GM12878 (cell line): ENCODE measurements around the gene CFAP97D2. TPM values are rescaled to one million over a fixed set of nuclear protein-coding genes. Genes with fewer than 3 reads are reported as not detected.

Experiments
- ATAC-seq: fragments of 200-7000 bp; cut with Tn5 transposase; 3 replicates; pipeline ENCODE4 v1.9.1; 2020; ENCODE audit warnings: mild to moderate bottlenecking, moderate library complexity
- BruUV-seq: library from RNA; stranded (reverse); fragments of 400-500 nt; replicated peaks from 2 replicates; lab custom pipeline; 2021; lab: Mats Ljungman, UMichigan
- CTCF ChIA-PET: fragments of 300-600 bp; sonication (Branson Sonifier 250); formaldehyde crosslinking; extraction: SDS; loops from one replicate; lab custom pipeline; 2021; ENCODE audit warnings: inconsistent platforms; lab: Yijun Ruan, JAX
- POLR2A ChIA-PET: fragments of 350-600 bp; formaldehyde crosslinking; extraction: SDS; loops from one replicate; lab custom pipeline; 2021; ENCODE audit warnings: inconsistent platforms; lab: Charles Lee
- RAD21 ChIA-PET: fragments of 300-600 bp; sonication (Branson Sonifier 250); formaldehyde crosslinking; loops from one replicate; lab custom pipeline; 2023; ENCODE audit warnings: antibody characterized with exemption; ENCODE audit not compliant: unreplicated experiment; lab: Charles Lee
- SMC1A ChIA-PET: fragments of 300-600 bp; sonication (Branson Sonifier 250); formaldehyde crosslinking; loops from one replicate; lab custom pipeline; 2023; ENCODE audit not compliant: unreplicated experiment, uncharacterized antibody; lab: Charles Lee
- DNase-seq: peaks from one replicate; pipeline ENCODE4 v3.0.0-alpha.2; 2011; ENCODE audit warnings: low read depth, low spot score
- FAIRE-seq: peaks from 3 replicates; lab custom pipeline; 2011; peaks lifted over from hg19 to GRCh38; lab: Jason Lieb, UNC
- H2AFZ ChIP-seq: 2 replicates; pipeline ENCODE4 v1.6.0; 2011; ENCODE audit warnings: low read depth, low read length, control low read depth; ENCODE audit not compliant: control insufficient read depth
- H3K27ac ChIP-seq: 2 replicates; pipeline ENCODE4 v1.5.1; 2011; ENCODE audit warnings: control low read depth; ENCODE audit not compliant: control insufficient read depth, insufficient read depth
- H3K27me3 ChIP-seq, 2 experiments: replicated peaks in 1 of 2; 2 replicates each; pipeline versions ENCODE4 v1.6.0 to v1.6.1; 2011; ENCODE audit warnings: low read length in 1 of 2; ENCODE audit not compliant: control insufficient read depth in 2 of 2, insufficient read depth in 2 of 2
- H3K36me3 ChIP-seq, 2 experiments: 2 replicates each; pipeline ENCODE4 v1.5.1; 2011; ENCODE audit warnings: low read length in 1 of 2; ENCODE audit not compliant: control insufficient read depth in 2 of 2, insufficient read depth in 2 of 2
- H3K4me1 ChIP-seq: 2 replicates; pipeline ENCODE4 v1.6.1; 2011; ENCODE audit warnings: mild to moderate bottlenecking, low read length, moderate library complexity, mixed read lengths; ENCODE audit not compliant: control insufficient read depth, insufficient read depth
- H3K4me2 ChIP-seq: 2 replicates; pipeline ENCODE4 v1.6.0; 2011; ENCODE audit warnings: control low read depth; ENCODE audit not compliant: control insufficient read depth, insufficient read depth
- H3K4me3 ChIP-seq: fragments of 200-600 bp; sonication (generic); 2 replicates; pipeline ENCODE4 v1.5.1; 2016
- H3K79me2 ChIP-seq: 2 replicates; pipeline ENCODE4 v1.6.0; 2011; ENCODE audit warnings: low read length; ENCODE audit not compliant: control insufficient read depth, insufficient read depth
- H3K9ac ChIP-seq: 2 replicates; pipeline ENCODE4 v1.8.0; 2011; ENCODE audit warnings: low read length, control low read depth, mixed read lengths; ENCODE audit not compliant: control insufficient read depth, insufficient read depth
- H3K9me3 ChIP-seq: replicated peaks from 3 replicates; pipeline ENCODE4 v1.5.1; 2011; ENCODE audit warnings: mild to moderate bottlenecking, low read length; ENCODE audit not compliant: control insufficient read depth, insufficient read depth
- H4K20me1 ChIP-seq: 2 replicates; pipeline ENCODE4 v1.6.0; 2011; ENCODE audit not compliant: control insufficient read depth, insufficient read depth
- CHD1 ChIP-seq: IDR thresholded peaks from 2 replicates; pipeline ENCODE4 v1.6.1; 2012; ENCODE audit warnings: low read depth, low read length, improper control_type of control experiment
- HDAC2 ChIP-seq: fragments of 200-600 bp; sonication (generic); IDR thresholded peaks from 2 replicates; pipeline ENCODE4 v1.6.1; 2017
- IKZF1 ChIP-seq: fragments of 450-650 bp; conservative IDR thresholded peaks from 2 replicates; pipeline ENCODE4 v1.6.1; 2017; ENCODE audit warnings: antibody characterized with exemption, mild to moderate bottlenecking
- JUNB ChIP-seq: IDR thresholded peaks from 2 replicates; pipeline ENCODE4 v1.6.1; 2016; ENCODE audit warnings: antibody characterized with exemption, mild to moderate bottlenecking
- MLLT1 ChIP-seq: fragments of 450-650 bp; IDR thresholded peaks from 2 replicates; pipeline ENCODE4 v1.6.1; 2016; ENCODE audit warnings: mild to moderate bottlenecking
- MTA2 ChIP-seq: fragments of 450-650 bp; IDR thresholded peaks from 2 replicates; pipeline ENCODE4 v1.6.1; 2016; ENCODE audit warnings: low read depth, mild to moderate bottlenecking, moderate library complexity
- POLR2A ChIP-seq: IDR thresholded peaks from 2 replicates; pipeline ENCODE4 v1.6.1; 2011; ENCODE audit warnings: low read depth, mild to moderate bottlenecking, low read length
- REST ChIP-seq: IDR thresholded peaks from 2 replicates; pipeline ENCODE4 v1.6.1; 2012; ENCODE audit warnings: mild to moderate bottlenecking, low read depth, low read length
- RFX5 ChIP-seq: IDR thresholded peaks from 2 replicates; pipeline ENCODE4 v1.6.1; 2011; ENCODE audit warnings: low read depth, low read length, improper control_type of control experiment
- RUNX3 ChIP-seq: IDR thresholded peaks from 2 replicates; pipeline ENCODE4 v1.6.1; 2012; ENCODE audit warnings: low read length, inconsistent platforms
- SPI1 ChIP-seq: IDR thresholded peaks from 2 replicates; pipeline ENCODE4 v1.6.1; 2011; ENCODE audit warnings: low read depth, mild to moderate bottlenecking, low read length, moderate library complexity, borderline replicate concordance; ENCODE audit not compliant: insufficient read depth
- SUPT20H ChIP-seq: IDR thresholded peaks from 2 replicates; pipeline ENCODE4 v1.6.1; 2011; ENCODE audit warnings: low read depth, mild to moderate bottlenecking, low read length, moderate library complexity, borderline replicate concordance; ENCODE audit not compliant: control insufficient read depth
- SUZ12 ChIP-seq: fragments of 200-600 bp; sonication (generic); IDR thresholded peaks from one replicate; pipeline ENCODE4 v1.6.1; 2018; ENCODE audit warnings: antibody characterized with exemption, mild to moderate bottlenecking; ENCODE audit not compliant: unreplicated experiment
- ZBTB33 ChIP-seq: fragments of 450-650 bp; IDR thresholded peaks from 2 replicates; pipeline ENCODE4 v1.6.1; 2017; ENCODE audit warnings: mild to moderate bottlenecking
- ZNF592 ChIP-seq: fragments of 450-650 bp; IDR thresholded peaks from 2 replicates; pipeline ENCODE4 v1.6.1; 2017; ENCODE audit warnings: mild to moderate bottlenecking, moderate library complexity
- WGBS: methylation state at CpG from one replicate; pipeline ENCODE4 v1.1.6; 2016; ENCODE audit warnings: low lambda C conversion rate; ENCODE audit not compliant: insufficient replicate concordance, insufficient coverage; ENCODE audit errors: missing lambda C conversion rate; 5-methylcytosine and 5-hydroxymethylcytosine counted together
- in situ Hi-C: fragments of 300-500 bp; cut with MboI; formaldehyde crosslinking; loops from 9 replicates; pipeline ENCODE4 v1.14.3; 2018; ENCODE audit warnings: mixed read lengths
- intact Hi-C: fragments of 100-400 bp; cut with micrococcal nuclease; formaldehyde crosslinking; loops from one replicate; pipeline ENCODE4 v1.14.2; 2022; ENCODE audit not compliant: unreplicated experiment
- polyA plus RNA-seq, 11 experiments: library from polyadenylated mRNA; depleted of rRNA in 4 of 11; unstranded in 6 of 11; stranded (reverse) in 5 of 11; fragments of >200 nt; fragmentation: Nextera tagmentation in 4 of 11; fragmentation: Illumina TruSeq in 1 of 11; extraction: Ambion mirVana in 4 of 11; extraction: Trizol in 1 of 11; gene quantifications; 1 replicate in 1 of 11; 2 replicates in 10 of 11; pipeline versions ENCODE4 v1.2.1 to v1.2.3, GENCODE V29; 2011 to 2016; ENCODE audit warnings: inconsistent platforms in 2 of 11, missing spikeins in 2 of 11, low read depth in 1 of 11
- total RNA-seq, 4 experiments: library from RNA; depleted of rRNA in 3 of 4; stranded (reverse); fragments of >200 nt in 3 of 4; fragmentation: Illumina TruSeq in 1 of 4; extraction: Trizol in 1 of 4; gene quantifications; 2 replicates each; pipeline versions ENCODE4 v1.2.1 to v1.2.3, GENCODE V29; 2013 to 2021

The CFAP97D2 gene
- total and polyA plus RNA-seq, 10 of the 15 experiments (the other 5 are each of a cell fraction or from before 2014, with no cell fraction given), result not detected

- no peaks in the 10 kb centered on the region for H3K9me3 ChIP-seq
- intact Hi-C loops (no loop called here), in situ Hi-C loops (no loop called here)
- ChIA-PET CTCF (no interaction called here), POLR2A (no interaction called here), SMC1A (interaction anchor here (1.5 to 1.8 kb wide), 2 partner anchors 12 to 87 kb away, joined by 3 to 6 read pairs; no protein-coding TSS in a partner anchor), RAD21 (no interaction called here)
- no peak for ATAC-seq
- no TSS peak for BruUV-seq
- H3K27me3 ChIP-seq, result no peaks in the 10 kb centered on the region
- no peak overlapping the region for H2AFZ ChIP-seq
- no peak for DNase-seq
- H3K9ac ChIP-seq, result no peak overlapping the region
- H4K20me1 ChIP-seq, result no peaks in the 10 kb centered on the region
- FAIRE-seq, result no peak
- no peak overlapping the region for H3K4me2 ChIP-seq
- peaks cover 11% of the 10 kb centered on the region for H3K4me1 ChIP-seq
- no peaks in the 10 kb centered on the region for H3K36me3 ChIP-seq
- no peak overlapping the region for H3K4me3 ChIP-seq
- H3K27ac ChIP-seq, result no peak overlapping the region
- 50% methylated on average over 15 of the region's 15 CpGs for WGBS
- H3K79me2 ChIP-seq, result peaks cover 14% of the 10 kb centered on the region
- no peak for TF ChIP-seq RFX5
- TF ChIP-seq HDAC2, result no peak
- TF ChIP-seq ZBTB33, result no peak
- no peak for TF ChIP-seq POLR2A
- TF ChIP-seq REST, result no peak
- TF ChIP-seq MTA2, result no peak
- no peak for TF ChIP-seq RUNX3
- TF ChIP-seq SPI1, result no peak
- no peak for TF ChIP-seq SUPT20H
- no peak for TF ChIP-seq CHD1
- TF ChIP-seq MLLT1, result no peak
- no peak for TF ChIP-seq JUNB
- TF ChIP-seq IKZF1, result no peak
- TF ChIP-seq SUZ12, result no peak
- no peak for TF ChIP-seq ZNF592
Measured at GRCh38 chr13:114135731-114136171, 43.3 kb upstream of the CFAP97D2 start.
